ENCODE results near the gene ENAM.

The ENAM gene, protein sequence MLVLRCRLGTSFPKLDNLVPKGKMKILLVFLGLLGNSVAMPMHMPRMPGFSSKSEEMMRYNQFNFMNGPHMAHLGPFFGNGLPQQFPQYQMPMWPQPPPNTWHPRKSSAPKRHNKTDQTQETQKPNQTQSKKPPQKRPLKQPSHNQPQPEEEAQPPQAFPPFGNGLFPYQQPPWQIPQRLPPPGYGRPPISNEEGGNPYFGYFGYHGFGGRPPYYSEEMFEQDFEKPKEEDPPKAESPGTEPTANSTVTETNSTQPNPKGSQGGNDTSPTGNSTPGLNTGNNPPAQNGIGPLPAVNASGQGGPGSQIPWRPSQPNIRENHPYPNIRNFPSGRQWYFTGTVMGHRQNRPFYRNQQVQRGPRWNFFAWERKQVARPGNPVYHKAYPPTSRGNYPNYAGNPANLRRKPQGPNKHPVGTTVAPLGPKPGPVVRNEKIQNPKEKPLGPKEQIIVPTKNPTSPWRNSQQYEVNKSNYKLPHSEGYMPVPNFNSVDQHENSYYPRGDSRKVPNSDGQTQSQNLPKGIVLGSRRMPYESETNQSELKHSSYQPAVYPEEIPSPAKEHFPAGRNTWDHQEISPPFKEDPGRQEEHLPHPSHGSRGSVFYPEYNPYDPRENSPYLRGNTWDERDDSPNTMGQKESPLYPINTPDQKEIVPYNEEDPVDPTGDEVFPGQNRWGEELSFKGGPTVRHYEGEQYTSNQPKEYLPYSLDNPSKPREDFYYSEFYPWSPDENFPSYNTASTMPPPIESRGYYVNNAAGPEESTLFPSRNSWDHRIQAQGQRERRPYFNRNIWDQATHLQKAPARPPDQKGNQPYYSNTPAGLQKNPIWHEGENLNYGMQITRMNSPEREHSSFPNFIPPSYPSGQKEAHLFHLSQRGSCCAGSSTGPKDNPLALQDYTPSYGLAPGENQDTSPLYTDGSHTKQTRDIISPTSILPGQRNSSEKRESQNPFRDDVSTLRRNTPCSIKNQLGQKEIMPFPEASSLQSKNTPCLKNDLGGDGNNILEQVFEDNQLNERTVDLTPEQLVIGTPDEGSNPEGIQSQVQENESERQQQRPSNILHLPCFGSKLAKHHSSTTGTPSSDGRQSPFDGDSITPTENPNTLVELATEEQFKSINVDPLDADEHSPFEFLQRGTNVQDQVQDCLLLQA

DNA sequence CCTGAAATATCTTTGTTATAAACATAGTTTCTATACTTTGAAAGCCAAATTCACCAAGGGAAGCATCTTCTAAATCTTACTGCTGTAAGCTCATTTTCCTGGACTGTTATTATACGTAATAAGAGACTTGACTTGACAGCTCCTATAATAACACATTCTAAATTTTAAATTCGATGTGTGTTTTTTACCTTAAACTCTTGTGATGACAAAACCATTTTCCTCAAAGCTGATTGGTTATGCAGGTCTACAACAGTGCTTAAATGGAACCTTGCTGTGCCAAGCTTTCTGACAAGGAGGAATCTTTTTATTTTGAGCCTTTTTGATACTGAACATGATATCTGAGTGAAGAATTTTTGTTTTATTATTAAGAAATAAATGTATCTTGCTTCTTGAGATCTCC, at the start of gene ENAM:
Gene ENAM (plus strand): TSS at position 301 of the 400 bp plus-strand sequence. CDS start 757 bp downstream, outside the sequence.
- no peak for DNase-seq (ENCODE audit: low read depth in 2 of 2)

DNA sequence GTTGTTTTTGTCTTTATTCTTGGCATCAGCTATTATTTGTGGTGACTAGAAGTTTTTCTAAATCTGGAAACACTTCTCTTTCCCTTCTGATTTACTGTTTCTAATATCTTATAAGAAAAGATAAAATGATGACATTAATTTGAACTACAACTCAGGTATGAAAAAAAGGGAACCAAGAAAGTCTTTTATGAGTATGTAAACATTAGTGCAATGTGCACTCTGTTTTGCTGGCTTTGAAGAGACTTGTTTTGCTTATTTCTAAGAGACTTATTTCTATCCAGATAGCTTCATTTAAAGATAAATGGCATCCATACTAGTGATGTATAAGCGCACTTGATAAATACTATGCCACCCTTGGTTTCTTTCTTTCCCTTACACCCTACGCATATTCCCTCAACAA, 46.6 kb upstream of the ENAM start:
- DNase-seq (ENCODE audit: low read depth in 2 of 2), result no peak

DNA sequence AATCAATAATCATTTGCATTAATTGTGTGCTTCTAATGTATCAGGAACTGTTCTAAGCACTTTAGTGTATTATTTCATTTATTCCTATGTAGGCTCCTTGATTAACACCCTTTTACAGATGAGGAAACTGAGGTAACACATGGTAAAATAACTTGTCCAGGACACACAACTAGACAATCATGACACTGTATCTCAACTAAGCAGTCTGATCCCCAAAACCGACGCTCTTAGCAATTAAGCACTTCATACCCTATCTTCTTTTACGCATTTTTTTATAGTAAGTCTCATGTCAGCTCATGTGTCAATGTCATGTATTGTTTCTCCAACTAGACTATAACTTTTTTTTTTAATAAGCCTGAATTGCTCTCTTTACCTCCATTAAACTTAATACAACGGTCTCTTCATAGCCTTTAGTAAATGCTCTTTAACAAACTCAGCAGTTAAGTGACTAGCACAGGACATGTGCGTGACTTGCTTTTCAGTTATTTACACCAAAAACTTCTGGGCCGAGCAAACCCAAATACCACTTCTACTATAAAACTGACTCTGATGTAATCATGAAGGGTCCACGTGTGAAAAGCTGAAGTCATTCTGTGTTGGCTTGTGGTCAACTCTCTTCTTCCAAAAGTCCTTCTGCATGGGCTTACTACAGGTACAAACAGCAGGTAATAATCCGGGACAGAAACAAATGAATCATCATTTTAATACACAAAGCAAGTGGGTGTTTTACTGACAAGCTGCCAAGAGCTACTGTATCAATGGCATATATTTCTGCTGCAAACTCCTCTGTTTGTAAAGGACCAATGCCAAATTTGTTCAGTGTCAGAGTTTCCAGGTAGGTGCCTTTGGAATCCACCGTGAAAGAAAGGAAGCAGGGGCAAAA, 44.4 kb upstream of the ENAM start:
- DNase-seq (ENCODE audit: low read depth in 2 of 2), result no peak

DNA sequence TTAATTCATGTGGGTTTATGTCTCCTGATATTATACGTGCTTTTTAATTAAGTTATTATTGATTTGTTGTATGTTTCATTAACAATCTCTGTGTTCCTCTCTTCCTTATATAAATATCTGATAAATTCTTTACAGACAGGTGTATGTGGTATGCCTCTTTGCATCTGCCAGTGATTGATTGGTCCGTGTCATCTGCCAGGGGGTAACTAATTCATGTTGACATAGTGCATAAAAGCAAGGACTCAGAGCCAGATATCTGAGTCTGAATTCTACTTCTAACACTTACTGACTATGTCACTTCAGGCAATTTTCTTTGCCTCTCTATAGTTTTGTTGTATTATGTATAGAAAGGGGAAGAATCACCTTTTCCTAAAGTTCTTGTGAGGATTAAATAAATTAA, 41.7 kb upstream of the ENAM start:
- DNase-seq (ENCODE audit: low read depth in 2 of 2), result no peak

DNA sequence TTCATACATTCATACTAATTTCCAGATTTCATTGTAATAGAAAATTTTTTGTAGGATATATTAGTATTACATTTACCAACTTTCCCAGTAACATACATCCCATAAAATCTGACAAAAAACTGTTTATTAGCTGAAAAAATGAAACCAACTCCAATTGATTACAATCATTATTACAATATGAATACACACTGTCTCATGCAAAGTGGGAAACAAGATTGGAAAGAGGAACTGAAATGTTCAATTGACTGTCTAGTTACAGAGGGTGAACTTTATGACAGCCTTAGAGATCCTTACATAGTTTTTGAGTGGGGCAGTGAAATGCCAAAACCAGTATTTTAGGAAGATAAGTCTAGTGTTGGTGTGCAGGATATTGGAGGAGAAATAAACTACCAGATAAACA, 38.8 kb upstream of the ENAM start:
- DNase-seq (ENCODE audit: low read depth in 2 of 2), result no peak

DNA sequence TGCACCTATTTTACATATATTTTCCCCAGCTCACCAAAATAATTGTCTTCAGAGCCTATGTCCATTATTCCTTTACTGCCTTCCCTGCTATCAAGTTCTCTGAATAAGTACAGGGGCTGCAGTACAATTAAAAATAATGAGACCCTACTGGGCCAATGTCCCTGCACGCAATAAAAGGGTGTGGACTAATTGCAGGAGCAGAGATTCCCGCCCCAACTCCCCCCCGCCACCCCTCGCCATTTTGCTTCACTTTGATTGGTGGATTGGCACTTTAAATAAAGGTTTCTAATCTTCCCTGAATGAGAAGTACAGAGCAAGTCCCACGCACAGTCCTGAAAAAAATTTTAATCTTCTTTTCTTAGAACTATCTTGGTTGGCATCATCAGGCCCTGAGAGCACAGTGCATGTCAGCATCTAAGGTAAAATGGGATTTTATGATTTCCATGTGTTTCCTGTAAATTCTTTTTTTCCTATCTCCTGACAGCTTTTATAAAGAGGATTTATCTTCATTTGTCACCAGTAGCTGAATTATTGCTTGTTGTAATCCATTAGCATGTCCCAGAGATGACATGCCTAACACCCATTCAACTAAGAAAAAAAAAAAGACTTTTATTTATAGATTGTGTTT, 36.5 kb upstream of the ENAM start, which contains the start of gene AMBN:
Gene AMBN (plus strand): TSS at position 302 of the 628 bp plus-strand sequence. CDS start 103 bp downstream, at position 405.
- DNase-seq (ENCODE audit: low read depth in 2 of 2), result no peak

DNA sequence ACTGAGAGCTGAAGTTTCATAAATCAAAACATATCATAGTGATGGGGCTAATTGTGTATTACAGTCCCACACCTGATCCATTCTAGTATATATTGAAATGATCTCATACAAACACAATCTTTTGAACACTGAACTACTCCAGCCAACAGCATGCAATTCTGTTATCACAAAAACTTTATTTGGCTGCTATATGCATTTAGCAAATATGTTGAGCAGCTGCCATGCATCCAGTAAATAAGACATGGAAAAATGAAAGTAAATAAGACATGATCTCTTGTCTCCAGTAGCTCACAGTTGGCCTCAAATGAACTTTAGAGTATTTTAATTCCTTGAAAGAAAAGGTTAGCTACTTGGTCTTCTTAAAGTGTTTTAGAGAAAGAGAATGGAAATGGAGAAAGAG, 34.3 kb upstream of the ENAM start:
- DNase-seq (ENCODE audit: low read depth in 2 of 2), result no peak

DNA sequence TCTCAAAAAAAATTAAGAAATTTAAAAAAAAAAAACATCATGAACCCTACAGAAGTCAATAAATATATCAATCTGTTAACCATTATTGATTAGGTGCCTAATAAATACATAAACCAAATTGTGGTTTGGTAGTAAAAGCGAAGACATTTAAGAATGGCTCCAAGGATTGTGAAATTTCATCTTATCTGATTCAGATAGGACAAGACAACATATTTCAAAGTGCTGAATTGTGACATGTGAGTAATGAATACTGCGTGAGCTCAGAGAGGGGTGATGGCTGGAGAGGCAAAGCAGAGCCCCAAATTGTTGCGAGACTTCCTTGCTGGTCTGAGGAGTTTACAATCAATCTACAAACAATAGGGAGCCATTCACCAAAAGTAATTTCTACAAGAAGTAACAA, 28.2 kb upstream of the ENAM start:
- DNase-seq (ENCODE audit: low read depth in 2 of 2), result no peak

DNA sequence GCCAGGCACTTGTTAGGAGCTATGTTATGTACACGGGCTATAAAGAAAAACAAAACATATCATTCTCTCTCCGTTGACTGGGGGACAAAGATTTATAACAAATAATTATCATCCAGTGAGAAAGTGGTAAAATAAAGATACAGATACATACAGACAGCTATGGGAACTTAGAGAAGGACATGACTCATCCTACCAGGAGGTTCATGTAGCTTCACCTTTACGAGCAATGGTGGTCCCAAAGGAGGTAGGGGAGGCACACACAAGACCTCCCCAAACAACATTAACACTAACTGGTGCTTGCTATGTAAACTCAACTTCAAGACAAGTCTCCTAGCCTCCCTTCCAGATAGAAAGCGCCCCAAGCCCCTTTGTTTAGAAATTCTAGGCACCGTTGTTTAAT, 27.6 kb upstream of the ENAM start:
- DNase-seq (ENCODE audit: low read depth in 2 of 2), result no peak

DNA sequence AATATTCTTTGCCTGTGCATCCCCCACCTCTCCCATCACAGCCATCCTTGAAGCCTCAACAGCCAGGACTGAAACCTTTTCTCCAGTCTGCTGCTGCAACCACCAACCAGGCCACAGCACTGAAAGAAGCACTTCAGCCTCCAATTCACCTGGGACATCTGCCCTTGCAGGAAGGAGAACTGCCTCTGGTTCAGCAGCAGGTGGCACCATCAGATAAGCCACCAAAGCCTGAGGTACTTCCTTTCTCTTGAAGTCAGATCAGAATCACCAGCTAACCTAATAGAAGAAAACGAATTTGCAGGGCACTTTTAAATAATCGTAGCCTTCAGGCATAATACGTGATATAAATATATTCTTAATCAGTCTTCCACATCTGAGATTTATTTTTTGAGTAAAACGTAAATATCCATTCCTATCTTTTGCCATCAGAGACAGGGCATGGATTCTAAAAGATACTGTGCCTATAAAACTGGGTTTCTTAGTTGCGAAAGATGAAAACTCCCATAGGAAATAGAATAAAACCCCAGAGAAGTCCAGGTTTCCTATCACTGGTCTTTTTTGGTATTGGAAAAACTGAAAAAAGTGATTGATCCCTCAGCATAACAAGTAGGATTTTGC, 27.0 kb upstream of the ENAM start:
- DNase-seq (ENCODE audit: low read depth in 2 of 2), result peak; percentile 24 to 25

DNA sequence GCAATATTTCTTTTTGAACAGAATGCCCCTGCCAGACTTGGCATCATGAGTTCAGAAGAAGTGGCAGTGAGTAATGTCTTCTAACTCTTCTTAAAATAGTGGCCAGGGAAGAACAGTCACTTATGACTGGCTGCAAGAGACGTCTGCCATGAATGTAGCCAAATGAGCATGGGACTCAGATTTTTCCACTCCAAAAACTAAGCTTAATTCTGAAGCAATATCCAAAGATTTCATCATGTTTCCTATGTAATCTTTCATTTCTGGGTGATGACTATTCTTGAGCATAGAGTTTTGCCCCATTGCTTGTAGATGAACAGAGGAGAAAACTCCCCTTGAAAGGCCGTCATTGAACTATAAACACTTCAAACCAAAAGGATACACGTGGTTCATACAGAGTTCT, 24.7 kb upstream of the ENAM start:
- no peak for DNase-seq (ENCODE audit: low read depth in 2 of 2)

DNA sequence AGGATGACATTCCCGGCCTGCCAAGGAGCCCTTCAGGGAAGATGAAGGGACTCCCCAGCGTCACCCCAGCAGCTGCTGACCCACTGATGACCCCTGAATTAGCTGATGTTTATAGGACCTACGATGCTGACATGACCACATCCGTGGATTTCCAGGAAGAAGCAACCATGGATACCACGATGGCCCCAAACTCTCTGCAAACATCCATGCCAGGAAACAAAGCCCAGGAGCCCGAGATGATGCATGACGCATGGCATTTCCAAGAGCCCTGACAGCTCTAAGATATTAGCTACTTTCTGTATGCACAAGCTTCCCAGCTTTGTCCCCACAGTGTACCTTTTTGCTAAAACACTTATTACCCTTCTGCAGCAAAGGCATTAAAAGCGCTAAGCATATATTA, 22.1 kb upstream of the ENAM start:
- no peak for DNase-seq (ENCODE audit: low read depth in 2 of 2)

DNA sequence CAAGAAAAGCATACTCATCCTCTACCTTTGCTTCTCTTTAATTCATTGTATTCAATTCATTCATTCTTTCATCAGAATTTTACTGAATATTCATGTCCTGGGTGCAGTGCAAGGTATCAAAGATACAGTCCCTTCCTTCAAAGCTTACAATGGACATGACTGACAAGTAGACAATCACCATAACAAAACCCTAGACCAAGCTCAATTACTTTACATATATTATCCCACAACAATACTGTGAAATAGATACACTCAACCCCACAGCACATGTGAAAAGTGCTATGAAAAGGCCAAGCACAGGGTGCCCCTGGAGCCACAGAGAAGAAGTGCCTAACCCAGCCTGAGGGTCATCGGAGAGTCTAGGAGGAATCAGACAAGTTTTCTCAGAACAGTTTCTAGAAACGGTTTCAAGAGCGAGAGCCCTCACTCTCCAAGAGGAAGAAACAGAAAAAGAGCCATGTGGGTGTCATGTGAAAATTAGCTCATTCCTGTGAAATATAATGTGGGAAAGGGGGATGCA, 21.1 kb upstream of the ENAM start:
- no peak for DNase-seq (ENCODE audit: low read depth in 2 of 2)

DNA sequence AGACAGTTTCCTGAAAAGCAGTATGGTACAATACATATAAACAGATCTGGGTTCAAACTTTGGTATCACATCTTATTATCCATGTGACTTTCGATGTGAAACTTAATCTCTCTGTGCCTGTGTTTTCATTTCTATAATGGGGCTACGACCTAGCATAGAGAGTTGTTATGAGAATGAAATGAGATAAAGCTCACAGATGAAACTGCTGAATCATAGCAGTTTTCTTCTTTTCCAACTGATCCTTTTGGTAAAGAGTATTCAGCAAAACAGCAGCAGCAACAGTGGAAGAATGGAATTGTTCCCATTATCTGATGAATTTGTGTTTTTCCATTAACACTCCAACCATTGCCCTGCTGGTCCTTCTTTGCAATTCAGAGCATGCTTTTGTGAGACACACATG, 20.2 kb upstream of the ENAM start:
- no peak for DNase-seq (ENCODE audit: low read depth in 2 of 2)

DNA sequence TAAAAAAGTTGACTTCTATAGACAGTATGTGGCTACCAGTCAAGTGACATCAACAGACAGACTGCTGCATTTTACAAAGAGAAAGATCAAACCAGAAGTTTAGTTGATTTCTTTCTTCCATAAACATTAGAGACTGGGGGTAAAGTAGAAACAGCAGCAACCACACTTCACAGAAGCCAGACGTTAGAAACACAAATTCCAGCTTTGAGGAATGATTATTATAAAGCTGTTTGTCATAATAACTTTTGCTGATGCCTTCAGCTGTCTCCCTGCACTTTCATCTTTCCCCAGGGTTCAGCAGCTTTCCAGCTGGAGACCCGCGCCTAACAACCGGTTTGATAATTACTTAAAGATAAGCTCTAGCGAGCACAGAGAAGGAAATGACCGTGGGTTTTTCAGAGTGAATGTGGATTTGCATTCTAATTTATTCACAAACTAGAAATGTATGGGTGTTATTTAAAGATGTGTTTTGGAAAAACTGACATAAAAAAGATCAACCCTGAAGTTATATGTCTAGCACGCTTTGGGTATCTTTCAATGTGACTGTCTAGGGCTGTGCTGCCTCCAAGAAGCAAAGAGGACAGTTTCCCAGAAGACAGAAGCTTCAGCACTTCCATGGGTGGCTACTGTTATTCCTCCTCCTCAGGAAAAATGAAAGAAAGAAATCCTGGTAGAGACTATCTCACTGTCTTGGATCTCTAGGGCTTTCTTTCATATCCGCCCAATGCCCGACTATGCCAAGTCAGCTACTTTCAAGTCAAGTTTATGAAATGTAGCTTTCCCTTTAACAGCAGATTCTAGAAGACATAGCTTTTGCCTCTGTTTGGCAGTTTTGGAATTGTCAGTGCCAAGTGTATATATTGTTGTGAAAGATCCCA, 15.0 kb upstream of the ENAM start:
- DNase-seq (ENCODE audit: low read depth in 2 of 2), result no peak

DNA sequence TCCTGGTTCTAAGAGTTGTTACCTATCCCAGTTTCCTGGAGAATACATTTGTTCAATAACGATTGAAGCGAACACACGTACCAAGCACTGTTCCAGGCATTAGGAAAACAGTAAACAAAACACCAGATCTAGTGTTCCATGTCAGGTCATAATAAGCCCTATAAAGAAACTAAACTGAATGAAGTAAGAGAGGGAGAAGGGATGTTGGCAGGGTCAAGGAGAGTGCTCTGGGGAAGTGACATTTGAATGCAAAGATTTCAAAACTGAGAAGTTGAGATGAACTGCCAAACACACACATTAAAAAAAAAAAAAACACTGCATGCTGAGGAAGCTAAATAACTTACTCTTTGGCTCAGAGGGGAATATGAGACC, 14.4 kb upstream of the ENAM start:
- no peak for DNase-seq (ENCODE audit: low read depth in 2 of 2)

DNA sequence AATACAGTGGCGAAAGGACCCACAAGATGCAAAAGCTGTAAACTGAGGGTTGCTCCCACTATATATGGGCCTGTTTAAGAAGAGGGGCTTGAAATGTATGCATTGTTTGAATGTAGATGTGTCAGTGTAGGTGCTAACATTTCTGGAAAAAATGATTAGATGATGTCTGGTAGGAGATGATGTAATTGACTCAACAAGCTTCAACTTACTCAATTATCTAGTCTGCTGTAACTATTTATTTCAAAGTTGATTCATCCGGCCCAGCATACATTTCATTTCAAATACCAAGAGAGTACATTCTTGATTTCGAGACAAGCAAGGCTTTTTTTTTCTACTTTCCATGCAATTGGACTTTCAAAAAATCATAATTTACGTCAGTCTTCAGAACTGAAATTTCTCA, 9.3 kb upstream of the ENAM start:
- no peak for DNase-seq (ENCODE audit: low read depth in 2 of 2)

DNA sequence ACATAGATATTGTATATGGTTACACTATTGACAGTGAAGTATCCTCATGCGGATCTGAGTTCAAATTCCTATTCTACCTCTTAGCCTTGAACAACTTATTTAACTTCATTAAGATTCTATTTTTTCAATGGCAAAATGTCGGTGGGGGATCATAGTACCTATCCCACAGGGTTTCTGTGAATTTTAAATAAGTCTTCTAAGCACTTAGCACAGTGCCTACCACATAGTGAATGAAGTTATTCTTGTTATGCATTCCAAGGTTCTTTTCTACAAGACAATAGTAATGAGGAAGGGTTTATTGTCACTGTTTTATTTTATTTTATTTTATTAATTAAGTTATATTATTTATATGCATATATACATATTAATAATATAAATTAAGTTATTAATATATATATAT, 8.8 kb upstream of the ENAM start:
- DNase-seq (ENCODE audit: low read depth in 2 of 2), result no peak

DNA sequence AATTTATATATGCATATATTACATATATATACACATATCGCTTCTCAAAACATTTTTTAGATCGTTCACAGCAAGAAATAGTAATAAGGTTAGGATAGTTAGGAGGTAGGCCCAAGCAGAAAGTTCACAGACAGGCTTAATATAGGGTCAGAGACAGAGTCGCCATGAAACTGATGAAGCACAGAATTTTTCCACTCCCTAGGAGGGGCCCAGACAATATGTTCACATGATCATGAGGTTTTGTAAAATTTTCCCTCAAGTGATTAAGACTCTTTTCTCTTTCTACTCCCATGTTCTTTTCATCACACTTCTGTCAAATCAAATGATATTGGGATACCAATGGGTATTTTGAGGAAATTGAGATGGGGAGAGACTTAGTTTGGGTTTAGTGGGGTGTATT, 5.2 kb upstream of the ENAM start:
- DNase-seq (ENCODE audit: low read depth in 2 of 2), result no peak
